MCF 10A (cell line): ENCODE results near the gene HECTD2. TPM values are rescaled to one million over a fixed set of nuclear protein-coding genes. Genes with fewer than 3 reads are reported as not detected.

Experiments
- BruUV-seq: library from RNA; stranded (reverse); fragments of 400-500 nt; replicated peaks from 2 replicates; lab custom pipeline; 2021; lab: Mats Ljungman, UMichigan
- CTCF ChIA-PET: fragments of 300-600 bp; sonication (Branson Sonifier 250); formaldehyde crosslinking; extraction: SDS; loops from one replicate; lab custom pipeline; 2021; ENCODE audit warnings: antibody characterized with exemption, inconsistent platforms; lab: Yijun Ruan, JAX
- POLR2A ChIA-PET: fragments of 300-600, 350-650 bp; sonication (Branson Sonifier 250); formaldehyde crosslinking; extraction: SDS; loops from one replicate; lab custom pipeline; 2020; ENCODE audit warnings: antibody characterized with exemption, inconsistent platforms; lab: Yijun Ruan, JAX
- DNase-seq: peaks from one replicate; pipeline ENCODE4 v3.0.0-alpha.2; 2018; ENCODE audit not compliant: unreplicated experiment
- H3K27ac Mint-ChIP-seq: one replicate; pipeline ENCODE4 v1.8.0; 2022; ENCODE audit warnings: mild to moderate bottlenecking, low read depth, mixed read lengths; ENCODE audit not compliant: unreplicated experiment
- H3K27me3 Mint-ChIP-seq: one replicate; pipeline ENCODE4 v1.8.0; 2022; ENCODE audit warnings: mixed read lengths; ENCODE audit not compliant: insufficient read depth, unreplicated experiment
- H3K36me3 Mint-ChIP-seq: one replicate; pipeline ENCODE4 v1.8.0; 2022; ENCODE audit warnings: mild to moderate bottlenecking, moderate library complexity, mixed read lengths; ENCODE audit not compliant: insufficient read depth, unreplicated experiment
- H3K4me1 Mint-ChIP-seq: one replicate; pipeline ENCODE4 v1.8.0; 2022; ENCODE audit warnings: mixed read lengths; ENCODE audit not compliant: insufficient read depth, unreplicated experiment
- H3K4me3 Mint-ChIP-seq: one replicate; pipeline ENCODE4 v1.8.0; 2022; ENCODE audit warnings: mild to moderate bottlenecking, moderate library complexity, mixed read lengths; ENCODE audit not compliant: unreplicated experiment
- H3K9me3 Mint-ChIP-seq: one replicate; pipeline ENCODE4 v1.8.0; 2022; ENCODE audit warnings: mixed read lengths; ENCODE audit not compliant: unreplicated experiment
- intact Hi-C: fragments of 100-400 bp; cut with micrococcal nuclease; formaldehyde crosslinking; loops from 2 replicates; pipeline ENCODE4 v1.14.1; 2022
- total RNA-seq: library from RNA; stranded (reverse); gene quantifications from 2 replicates; pipeline ENCODE4 v1.2.3, GENCODE V29; 2022
- TF ChIP-seq, protein P1 (sequence below): fragments of 200-600 bp; IDR thresholded peaks from one replicate; pipeline ENCODE4 v1.8.0; 2022; ENCODE audit warnings: antibody characterized with exemption, mild to moderate bottlenecking; ENCODE audit not compliant: unreplicated experiment

HECTD2 gene
- total RNA-seq, 1 experiment from 2014 or later: 5.9 TPM

DNA sequence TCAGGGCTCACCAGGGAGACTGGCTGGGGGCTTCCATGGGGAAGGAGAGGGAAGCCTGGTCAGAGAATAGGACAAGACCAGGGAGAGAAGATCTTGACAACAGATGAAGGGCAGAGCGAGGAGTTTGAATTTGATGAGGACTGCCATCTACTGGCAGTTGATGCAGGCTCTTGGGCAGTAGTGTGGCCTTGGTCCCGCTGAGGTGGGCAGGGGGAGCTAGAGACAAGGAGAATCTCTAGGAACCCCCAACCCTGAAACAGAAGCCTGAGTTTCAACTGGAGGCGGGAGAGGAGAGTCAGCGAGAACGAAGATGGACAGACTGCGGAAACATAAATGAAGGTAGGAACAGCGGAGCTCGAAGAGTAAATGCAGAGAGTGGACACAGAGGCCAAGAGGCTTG is 141.7 kb downstream of the HECTD2 start:
- no peak overlapping the region for H3K4me3 Mint-ChIP-seq
- BruUV-seq: no TSS peak
- no peak overlapping the region for H3K27ac Mint-ChIP-seq
- ChIA-PET CTCF (interaction anchor here (0.6 to 4.2 kb wide), 3 partner anchors 83 to 361 kb away, joined by 3 to 21 read pairs (median 3); partner anchors contain the start of gene PPP1R3C), POLR2A (no interaction called here)
- intact Hi-C loops: loop anchor here (1.0 to 2.0 kb wide), 5 partner anchors 83 to 253 kb away; no protein-coding TSS in a partner anchor
- no peaks in the 10 kb centered on the region for H3K27me3 Mint-ChIP-seq
- no peaks in the 10 kb centered on the region for H3K36me3 Mint-ChIP-seq
- no peaks in the 10 kb centered on the region for H3K9me3 Mint-ChIP-seq
- peak; percentile 45 for DNase-seq
- peaks cover 17% of the 10 kb centered on the region for H3K4me1 Mint-ChIP-seq
- TF ChIP-seq, protein P1, sequence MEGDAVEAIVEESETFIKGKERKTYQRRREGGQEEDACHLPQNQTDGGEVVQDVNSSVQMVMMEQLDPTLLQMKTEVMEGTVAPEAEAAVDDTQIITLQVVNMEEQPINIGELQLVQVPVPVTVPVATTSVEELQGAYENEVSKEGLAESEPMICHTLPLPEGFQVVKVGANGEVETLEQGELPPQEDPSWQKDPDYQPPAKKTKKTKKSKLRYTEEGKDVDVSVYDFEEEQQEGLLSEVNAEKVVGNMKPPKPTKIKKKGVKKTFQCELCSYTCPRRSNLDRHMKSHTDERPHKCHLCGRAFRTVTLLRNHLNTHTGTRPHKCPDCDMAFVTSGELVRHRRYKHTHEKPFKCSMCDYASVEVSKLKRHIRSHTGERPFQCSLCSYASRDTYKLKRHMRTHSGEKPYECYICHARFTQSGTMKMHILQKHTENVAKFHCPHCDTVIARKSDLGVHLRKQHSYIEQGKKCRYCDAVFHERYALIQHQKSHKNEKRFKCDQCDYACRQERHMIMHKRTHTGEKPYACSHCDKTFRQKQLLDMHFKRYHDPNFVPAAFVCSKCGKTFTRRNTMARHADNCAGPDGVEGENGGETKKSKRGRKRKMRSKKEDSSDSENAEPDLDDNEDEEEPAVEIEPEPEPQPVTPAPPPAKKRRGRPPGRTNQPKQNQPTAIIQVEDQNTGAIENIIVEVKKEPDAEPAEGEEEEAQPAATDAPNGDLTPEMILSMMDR: peak; percentile 35

GRCh38 chr10:91552274-91553095 is 142.3 kb downstream of the HECTD2 start:
- POLR2A ChIA-PET: no interaction called here
- Mint-ChIP-seq H3K4me1 (peaks cover 17% of the 10 kb centered on the region), H3K9me3 (no peaks in the 10 kb centered on the region), H3K27ac (no peak overlapping the region), H3K36me3 (no peaks in the 10 kb centered on the region), H3K27me3 (no peaks in the 10 kb centered on the region), H3K4me3 (no peak overlapping the region)
- DNase-seq: peak; percentile 42
- TF ChIP-seq, protein P1: peak; percentile 18
- intact Hi-C loops: loop anchor here (1.0 to 2.0 kb wide), 4 partner anchors 83 to 254 kb away; no protein-coding TSS in a partner anchor
- no TSS peak for BruUV-seq
- CTCF ChIA-PET: interaction anchor here (0.6 to 4.2 kb wide), 7 partner anchors 82 to 360 kb away, joined by 3 to 21 read pairs (median 3); partner anchors contain the start of gene PPP1R3C

- ChIA-PET POLR2A (no interaction called here), CTCF (interaction anchor here (0.6 kb wide), 1 partner anchor 14 kb away, joined by 3 read pairs; no protein-coding TSS in a partner anchor)
- TF ChIP-seq, protein P1: no peak
- no peaks in the 10 kb centered on the region for H3K9me3 Mint-ChIP-seq
- no TSS peak for BruUV-seq
- H3K4me3 Mint-ChIP-seq: no peak overlapping the region
- H3K27ac Mint-ChIP-seq: peak overlapping the region; percentile 37
- peaks cover 17% of the 10 kb centered on the region for H3K4me1 Mint-ChIP-seq
- H3K36me3 Mint-ChIP-seq: no peaks in the 10 kb centered on the region
- DNase-seq: no peak
- H3K27me3 Mint-ChIP-seq: no peaks in the 10 kb centered on the region
- intact Hi-C loops: no loop called here
Observed at GRCh38 chr10:91555455-91555854, 145.3 kb downstream of the HECTD2 start.
